GM12801 (cell line): ENCODE data around the gene CNTNAP3.
"Not testable (repeated sequence)": the region's sequence is repeated elsewhere in the genome, so short reads cannot be mapped to it uniquely, and the experiment has no call there.

Source experiments
- TF ChIP-seq, protein P1 (sequence below): IDR thresholded peaks from one replicate; pipeline ENCODE4 v1.5.1; 2011; ENCODE audit warnings: control low read depth; ENCODE audit not compliant: insufficient read length; ENCODE audit errors: extremely low read depth

The CNTNAP3 gene

DNA sequence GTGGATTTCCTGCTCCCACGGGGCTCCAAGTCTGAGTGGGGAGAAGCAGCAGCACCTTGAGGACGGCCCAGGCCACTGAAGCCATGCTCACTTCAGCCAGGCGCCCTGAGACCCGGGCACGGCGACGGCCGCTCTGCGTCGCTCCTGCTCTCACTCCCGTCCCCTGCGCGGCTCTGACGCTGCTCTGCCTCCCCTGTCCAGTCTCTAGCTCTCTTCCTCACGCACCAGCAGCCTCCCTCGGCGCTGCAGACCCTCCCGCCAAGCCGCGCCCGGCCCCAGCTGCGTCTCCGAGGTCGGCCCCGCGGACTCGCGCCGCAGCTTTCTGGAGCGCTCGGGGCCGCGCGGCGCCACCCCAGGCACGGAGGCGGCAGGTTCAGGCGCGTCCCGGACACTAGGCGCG, at the start of gene CNTNAP3:
CNTNAP3 (minus strand) TSS at position 188 of the 400 bp plus-strand sequence; CDS start at position 85, 103 bp downstream.
- TF ChIP-seq, protein P1, sequence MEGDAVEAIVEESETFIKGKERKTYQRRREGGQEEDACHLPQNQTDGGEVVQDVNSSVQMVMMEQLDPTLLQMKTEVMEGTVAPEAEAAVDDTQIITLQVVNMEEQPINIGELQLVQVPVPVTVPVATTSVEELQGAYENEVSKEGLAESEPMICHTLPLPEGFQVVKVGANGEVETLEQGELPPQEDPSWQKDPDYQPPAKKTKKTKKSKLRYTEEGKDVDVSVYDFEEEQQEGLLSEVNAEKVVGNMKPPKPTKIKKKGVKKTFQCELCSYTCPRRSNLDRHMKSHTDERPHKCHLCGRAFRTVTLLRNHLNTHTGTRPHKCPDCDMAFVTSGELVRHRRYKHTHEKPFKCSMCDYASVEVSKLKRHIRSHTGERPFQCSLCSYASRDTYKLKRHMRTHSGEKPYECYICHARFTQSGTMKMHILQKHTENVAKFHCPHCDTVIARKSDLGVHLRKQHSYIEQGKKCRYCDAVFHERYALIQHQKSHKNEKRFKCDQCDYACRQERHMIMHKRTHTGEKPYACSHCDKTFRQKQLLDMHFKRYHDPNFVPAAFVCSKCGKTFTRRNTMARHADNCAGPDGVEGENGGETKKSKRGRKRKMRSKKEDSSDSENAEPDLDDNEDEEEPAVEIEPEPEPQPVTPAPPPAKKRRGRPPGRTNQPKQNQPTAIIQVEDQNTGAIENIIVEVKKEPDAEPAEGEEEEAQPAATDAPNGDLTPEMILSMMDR: not testable (repeated sequence)

DNA sequence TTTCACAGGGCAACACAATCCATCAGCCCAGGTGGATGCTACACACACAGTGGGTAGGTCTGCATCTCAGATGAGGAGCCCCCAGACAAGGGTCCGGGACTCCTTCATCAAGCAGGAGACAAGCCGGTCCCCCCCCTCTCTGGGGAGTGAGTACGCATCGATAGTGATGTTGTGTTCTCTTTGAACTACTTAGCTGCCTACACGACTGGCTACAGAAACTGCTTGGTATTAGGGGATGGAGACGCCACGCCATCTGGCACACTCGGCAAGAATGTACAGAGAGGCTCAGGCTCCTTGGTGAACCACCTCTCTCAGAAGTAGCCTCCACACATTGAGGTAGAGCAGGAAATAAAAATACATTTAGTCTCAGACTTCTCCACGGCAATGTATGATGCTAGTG, 179.8 kb downstream of the CNTNAP3 start:
- TF ChIP-seq, protein P1: no peak
